Measurements from ENCODE around the gene SMARCA2. TPM values are rescaled to one million over a fixed set of nuclear protein-coding genes. Genes with fewer than 3 reads are reported as not detected.

Gene SMARCA2
- polyA plus RNA-seq, 2 of the 4 experiments (the other 2 are of a cell fraction), result 28.7 to 33.0 TPM

DNA sequence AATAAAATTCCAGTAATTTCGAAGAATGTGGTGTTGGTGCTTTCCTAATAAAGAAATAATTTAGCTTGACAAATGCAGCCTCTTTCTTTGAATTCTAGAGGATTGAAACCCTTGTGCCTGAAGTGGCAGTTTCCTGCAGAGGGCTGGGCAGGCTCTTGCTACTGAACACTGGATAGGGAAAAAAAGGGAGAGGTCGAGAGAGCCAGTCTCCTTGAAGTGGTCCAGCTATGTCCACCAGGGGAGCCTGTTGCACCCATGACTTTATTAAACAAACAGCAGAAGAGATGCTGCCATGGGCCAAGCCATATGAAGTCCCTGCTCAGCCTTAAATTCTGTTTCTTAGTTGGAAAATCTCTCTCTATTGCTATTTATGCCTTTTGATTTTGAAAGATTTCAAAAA lies 178.4 kb downstream of the SMARCA2 start:
- CTCF ChIA-PET, result no interaction called here
- H3K27ac ChIP-seq, result no peak overlapping the region
- H3K4me1 ChIP-seq, result no peaks in the 10 kb centered on the region
- POLR2A ChIA-PET, result no interaction called here
- 59% methylated on average over 2 of the region's 2 CpGs for WGBS (ENCODE audit: missing lambda C conversion rate)
- TF ChIP-seq, protein P1, sequence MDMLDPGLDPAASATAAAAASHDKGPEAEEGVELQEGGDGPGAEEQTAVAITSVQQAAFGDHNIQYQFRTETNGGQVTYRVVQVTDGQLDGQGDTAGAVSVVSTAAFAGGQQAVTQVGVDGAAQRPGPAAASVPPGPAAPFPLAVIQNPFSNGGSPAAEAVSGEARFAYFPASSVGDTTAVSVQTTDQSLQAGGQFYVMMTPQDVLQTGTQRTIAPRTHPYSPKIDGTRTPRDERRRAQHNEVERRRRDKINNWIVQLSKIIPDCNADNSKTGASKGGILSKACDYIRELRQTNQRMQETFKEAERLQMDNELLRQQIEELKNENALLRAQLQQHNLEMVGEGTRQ (IDR thresholded peaks at IDR 0.05), result no peak
- TF ChIP-seq ZSCAN20 (CRISPR knock-in tag; IDR thresholded peaks at IDR 0.05), result no peak
- TF ChIP-seq REST (IDR thresholded peaks at IDR 0.05), result no peak
- no peak for TF ChIP-seq CBX2 (IDR thresholded peaks at IDR 0.05; ENCODE audit: borderline replicate concordance, low read depth)
- no peak for TF ChIP-seq GATA3 (IDR thresholded peaks at IDR 0.05; ENCODE audit: borderline replicate concordance)
- no peak for TF ChIP-seq SMC3 (IDR thresholded peaks at IDR 0.05)
- no peak for TF ChIP-seq HEYL (CRISPR knock-in tag; IDR thresholded peaks at IDR 0.05)
- no peak for TF ChIP-seq FOXS1 (CRISPR knock-in tag; IDR thresholded peaks at IDR 0.05)
- no peak for TF ChIP-seq SREBF2 (IDR thresholded peaks at IDR 0.05)
- no peak for TF ChIP-seq HOXB5 (CRISPR knock-in tag; IDR thresholded peaks at IDR 0.05)
- no peak for TF ChIP-seq NR3C1 (IDR thresholded peaks at IDR 0.05)
- no peak for TF ChIP-seq NFE2L2 (conservative IDR thresholded peaks at IDR 0.05; ENCODE audit: low read length)
- no peak overlapping the region for H3K4me2 ChIP-seq
- H3K9me3 ChIP-seq, result no peaks in the 10 kb centered on the region
- FAIRE-seq (no peak), ATAC-seq (no peak), DNase-seq (ENCODE audit: low read depth in 1 of 2, low spot score in 1 of 2) (no peak)
- H3K4me3 ChIP-seq, result no peak overlapping the region

DNA sequence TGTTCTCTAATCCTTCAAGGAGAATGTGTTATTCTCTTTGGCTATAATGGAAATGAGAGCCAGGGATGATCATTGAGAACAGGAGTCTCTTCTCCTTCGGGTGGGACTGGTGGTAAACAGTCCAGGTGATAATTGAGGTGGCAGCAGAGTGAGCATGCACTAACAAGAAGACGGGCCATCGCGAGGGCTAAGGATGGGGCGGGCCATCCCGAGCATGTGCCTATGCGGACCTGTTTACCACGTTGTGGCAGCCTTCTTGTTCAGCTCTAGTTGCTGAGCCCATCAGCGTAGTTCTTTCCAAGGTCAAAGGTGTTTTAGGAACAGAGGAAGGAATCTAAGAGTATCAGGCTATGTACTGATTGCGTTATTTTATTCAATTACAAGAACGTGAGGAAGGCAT lies 180.1 kb downstream of the SMARCA2 start:
- Histone ChIP-seq H3K9me3 (no peaks in the 10 kb centered on the region), H3K4me2 (no peak overlapping the region), H3K4me1 (no peaks in the 10 kb centered on the region), H3K4me3 (no peak overlapping the region), H3K27ac (no peak overlapping the region)
- ChIA-PET POLR2A (no interaction called here), CTCF (no interaction called here)
- WGBS (ENCODE audit: missing lambda C conversion rate), result 65% methylated on average over 11 of the region's 11 CpGs
- no peak for FAIRE-seq
- TF ChIP-seq HOXA7 (CRISPR knock-in tag; IDR thresholded peaks at IDR 0.05) (no peak), SMC3 (IDR thresholded peaks at IDR 0.05) (no peak), HOXB13 (CRISPR knock-in tag; IDR thresholded peaks at IDR 0.05; ENCODE audit: low read depth) (no peak)
- ATAC-seq, result no peak
- DNase-seq (ENCODE audit: low read depth in 1 of 2, low spot score in 1 of 2), result no peak

DNA sequence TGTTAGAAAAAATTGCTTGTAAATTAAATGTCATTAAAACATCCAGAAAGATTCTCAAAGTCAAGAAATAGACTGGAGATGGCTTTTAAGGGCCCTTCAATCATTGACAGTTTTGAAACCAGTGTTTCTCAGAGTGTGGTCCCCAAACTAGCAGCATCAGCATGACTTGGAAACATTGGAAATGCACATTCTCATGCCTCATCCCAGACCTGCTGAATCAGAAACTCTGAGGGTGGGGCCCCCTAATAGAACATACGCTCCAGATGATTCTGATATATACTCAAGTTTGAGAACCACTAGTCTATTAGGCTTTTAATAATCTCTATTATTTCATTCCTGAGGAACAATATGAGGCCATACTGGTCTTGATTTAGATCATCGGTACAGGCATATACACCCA lies 181.6 kb downstream of the SMARCA2 start:
- ATAC-seq (no peak), FAIRE-seq (no peak), DNase-seq (ENCODE audit: low read depth in 1 of 2, low spot score in 1 of 2) (no peak)
- TF ChIP-seq HMGXB4 (CRISPR knock-in tag; IDR thresholded peaks at IDR 0.05; ENCODE audit: borderline replicate concordance), result no peak
- no peak for TF ChIP-seq EP300 (IDR thresholded peaks at IDR 0.05)
- no peak for TF ChIP-seq CBX8 (IDR thresholded peaks at IDR 0.05)
- TF ChIP-seq EHMT2 (IDR thresholded peaks at IDR 0.05; ENCODE audit: low read depth), result no peak
- H3K9me3 ChIP-seq, result no peaks in the 10 kb centered on the region
- H3K4me3 ChIP-seq, result no peak overlapping the region
- 93% methylated on average over 2 of the region's 2 CpGs for WGBS (ENCODE audit: missing lambda C conversion rate)
- POLR2A ChIA-PET, result no interaction called here
- CTCF ChIA-PET, result no interaction called here
- no peaks in the 10 kb centered on the region for H3K4me1 ChIP-seq
- H3K27ac ChIP-seq, result no peak overlapping the region
- no peak overlapping the region for H3K4me2 ChIP-seq

Data from A549 (cell line).